ENCODE data around the gene SCUBE1. TPM values are rescaled to one million over a fixed set of nuclear protein-coding genes. Genes with fewer than 3 reads are reported as not detected.

The SCUBE1 gene
- total RNA-seq, 1 experiment from 2014 or later, result not detected

- CTCF ChIA-PET, result no interaction called here
- no TSS peak for BruUV-seq (replicated peaks)
- intact Hi-C loops (cut with micrococcal nuclease; ENCODE audit: unreplicated experiment), result no loop called here
- H3K9me3 ChIP-seq (ENCODE audit: control insufficient read depth, insufficient read depth, low read depth, low read length), result no peaks in the 10 kb centered on the region
- H3K4me3 ChIP-seq (ENCODE audit: low read depth in 2 of 2, low read length in 2 of 2), result no peak overlapping the region
- POLR2A ChIA-PET, result no interaction called here
- DNase-seq (ENCODE audit: low read depth, low spot score) (no peak), ATAC-seq (no peak)
- H3K4me1 ChIP-seq (ENCODE audit: control insufficient read depth, insufficient read depth, low read length), result no peaks in the 10 kb centered on the region
- no peaks in the 10 kb centered on the region for H3K36me3 ChIP-seq (ENCODE audit: control insufficient read depth, insufficient read depth, low read length)
- in situ Hi-C loops (cut with HindIII; ENCODE audit: low pct_unique_long_range_greater_than_20kb, low sequenced_read_pairs), result no loop called here
- TF ChIP-seq SIN3A (IDR thresholded peaks at IDR 0.05; ENCODE audit: borderline replicate concordance, insufficient read depth, low read depth, low read length) (no peak), CTCF (IDR thresholded peaks at IDR 0.05) (no peak), POLR2AphosphoS5 (IDR thresholded peaks at IDR 0.05; ENCODE audit: low read depth, low read length) (no peak), TCF7L2 (IDR thresholded peaks at IDR 0.05; ENCODE audit: low read depth, low read length) (no peak), REST (IDR thresholded peaks at IDR 0.05; ENCODE audit: insufficient read depth in 1 of 2, low read depth in 2 of 2, low read length in 1 of 2) (no peak)
- H3K27me3 ChIP-seq (ENCODE audit: control insufficient read depth, insufficient read depth, low read length), result no peaks in the 10 kb centered on the region
- no peak overlapping the region for H3K27ac ChIP-seq (ENCODE audit: low read length)
Observed at GRCh38 chr22:43313890-43314474, 29.2 kb downstream of the SCUBE1 start.

- no TSS peak for BruUV-seq (replicated peaks)
- in situ Hi-C loops (cut with HindIII; ENCODE audit: low pct_unique_long_range_greater_than_20kb, low sequenced_read_pairs) (no loop called here), intact Hi-C loops (cut with micrococcal nuclease; ENCODE audit: unreplicated experiment) (no loop called here)
- Histone ChIP-seq H3K9me3 (ENCODE audit: control insufficient read depth, insufficient read depth, low read depth, low read length) (no peaks in the 10 kb centered on the region), H3K27ac (ENCODE audit: low read length) (no peak overlapping the region), H3K27me3 (ENCODE audit: control insufficient read depth, insufficient read depth, low read length) (no peaks in the 10 kb centered on the region), H3K4me3 (ENCODE audit: low read depth in 2 of 2, low read length in 2 of 2) (no peak overlapping the region), H3K4me1 (ENCODE audit: control insufficient read depth, insufficient read depth, low read length) (no peaks in the 10 kb centered on the region), H3K36me3 (ENCODE audit: control insufficient read depth, insufficient read depth, low read length) (no peaks in the 10 kb centered on the region)
- CTCF ChIA-PET, result no interaction called here
- DNase-seq (ENCODE audit: low read depth, low spot score) (no peak), ATAC-seq (no peak)
- POLR2A ChIA-PET, result no interaction called here
- no peak for TF ChIP-seq TCF7L2 (IDR thresholded peaks at IDR 0.05; ENCODE audit: low read depth, low read length)
Observed at GRCh38 chr22:43313244-43313889, 29.8 kb downstream of the SCUBE1 start.

- ChIA-PET POLR2A (no interaction called here), CTCF (no interaction called here)
- intact Hi-C loops (cut with micrococcal nuclease; ENCODE audit: unreplicated experiment), result no loop called here
- Histone ChIP-seq H3K9me3 (ENCODE audit: control insufficient read depth, insufficient read depth, low read depth, low read length) (no peaks in the 10 kb centered on the region), H3K4me3 (ENCODE audit: low read depth in 2 of 2, low read length in 2 of 2) (no peak overlapping the region), H3K36me3 (ENCODE audit: control insufficient read depth, insufficient read depth, low read length) (no peaks in the 10 kb centered on the region), H3K27me3 (ENCODE audit: control insufficient read depth, insufficient read depth, low read length) (no peaks in the 10 kb centered on the region), H3K4me1 (ENCODE audit: control insufficient read depth, insufficient read depth, low read length) (no peaks in the 10 kb centered on the region), H3K27ac (ENCODE audit: low read length) (no peak overlapping the region)
- DNase-seq (ENCODE audit: low read depth, low spot score) (no peak), ATAC-seq (no peak)
- no peak for TF ChIP-seq POLR2AphosphoS5 (IDR thresholded peaks at IDR 0.05; ENCODE audit: low read depth, low read length)
- no peak for TF ChIP-seq REST (IDR thresholded peaks at IDR 0.05; ENCODE audit: insufficient read depth in 1 of 2, low read depth in 2 of 2, low read length in 1 of 2)
- no peak for TF ChIP-seq SIN3A (IDR thresholded peaks at IDR 0.05; ENCODE audit: borderline replicate concordance, insufficient read depth, low read depth, low read length)
- no peak for TF ChIP-seq CTCF (IDR thresholded peaks at IDR 0.05)
- TF ChIP-seq TCF7L2 (IDR thresholded peaks at IDR 0.05; ENCODE audit: low read depth, low read length), result no peak
- BruUV-seq (replicated peaks), result no TSS peak
- in situ Hi-C loops (cut with HindIII; ENCODE audit: low pct_unique_long_range_greater_than_20kb, low sequenced_read_pairs), result no loop called here
Observed at GRCh38 chr22:43312608-43313007, 30.6 kb downstream of the SCUBE1 start.
